Lung (tissue), 12 donors: Measurements from ENCODE around the gene SLC12A1. TPM values are rescaled to one million over a fixed set of nuclear protein-coding genes. Genes with fewer than 3 reads are reported as not detected.

Experiments used
- ATAC-seq: fragments of 200-7000 bp; cut with Tn5 transposase; one replicate; pipeline ENCODE4 v1.9.1; 2020; ENCODE audit warnings: moderate number of reproducible peaks; ENCODE audit not compliant: insufficient read depth, low FRiP score
- DNase-seq, 3 donors: peaks; one replicate each; pipeline ENCODE4 v3.0.0-alpha.2; 2013 to 2017
- H3K27ac ChIP-seq, 2 donors: one replicate each; pipeline ENCODE4 v1.5.1; 2013; ENCODE audit warnings: mild to moderate bottlenecking in 2 of 2, moderate library complexity in 2 of 2, control low read depth in 1 of 2, inconsistent platforms in 1 of 2, low read depth in 1 of 2, low read length in 1 of 2
- H3K27me3 ChIP-seq, 3 donors: one replicate each; pipeline ENCODE4 v1.5.1; 2013; ENCODE audit warnings: low read length in 2 of 3; ENCODE audit not compliant: control insufficient read depth in 3 of 3, insufficient read depth in 3 of 3
- H3K36me3 ChIP-seq, 4 donors: one replicate each; pipeline ENCODE4 v1.5.1; 2013; ENCODE audit warnings: low read length in 4 of 4, mild to moderate bottlenecking in 1 of 4, moderate library complexity in 1 of 4; ENCODE audit not compliant: control insufficient read depth in 4 of 4, insufficient read depth in 4 of 4
- H3K4me1 ChIP-seq, 5 donors: one replicate each; pipeline ENCODE4 v1.5.1; 2013; ENCODE audit warnings: low read length in 5 of 5, mild to moderate bottlenecking in 2 of 5, moderate library complexity in 1 of 5; ENCODE audit not compliant: control insufficient read depth in 5 of 5, insufficient read depth in 5 of 5
- H3K4me3 ChIP-seq: one replicate; pipeline ENCODE4 v1.5.1; 2013; ENCODE audit warnings: mild to moderate bottlenecking, control low read depth, moderate library complexity
- H3K9ac ChIP-seq, 2 donors: one replicate each; pipeline ENCODE4 v1.5.1; 2013; ENCODE audit warnings: low read length in 2 of 2, control low read depth in 1 of 2; ENCODE audit not compliant: insufficient read depth in 1 of 2
- H3K9me3 ChIP-seq, 4 donors: one replicate each; pipeline ENCODE4 v1.5.1; 2013; ENCODE audit warnings: low read length in 3 of 4, mild to moderate bottlenecking in 1 of 4, moderate library complexity in 1 of 4; ENCODE audit not compliant: control insufficient read depth in 4 of 4, insufficient read depth in 3 of 4
- CTCF ChIP-seq: IDR thresholded peaks from 2 replicates; pipeline ENCODE4 v1.5.1; 2012; ENCODE audit warnings: mild to moderate bottlenecking; ENCODE audit errors: control extremely low read depth, extremely low read depth
- WGBS, 2 donors: extraction: QIAGEN DNeasy Blood & Tissue Kit; methylation state at CpG; one replicate each; pipeline ENCODE4 v1.1.7; 2013; 5-methylcytosine and 5-hydroxymethylcytosine counted together
- polyA plus RNA-seq, 2 donors: library from polyadenylated mRNA; stranded (reverse); fragments of 200-250 nt; gene quantifications; one replicate each; pipeline ENCODE4 v1.2.1, GENCODE V29; 2013
- total RNA-seq, 2 donors: library from RNA; depleted of rRNA in 1 of 2; stranded (reverse); fragments of >200 nt in 1 of 2; gene quantifications; one replicate each; pipeline ENCODE4 v1.2.1, GENCODE V29; 2014 to 2021
- donor health status: control.
- donor health status: control.
- donor health status: Bipolar disorder and iron deficiency.
- donor health status: healthy.
- donor health status: DM: yes; HTN: yes; CAD: no.

Gene SLC12A1
- total and polyA plus RNA-seq, 4 donors = 0.03 TPM; not detected in 3

- Histone ChIP-seq H3K4me3 (no peak overlapping the region), H3K36me3 (no peaks in the 10 kb centered on the region), H3K27me3 (no peaks in the 10 kb centered on the region), H3K27ac (no peak overlapping the region), H3K9ac (no peak overlapping the region), H3K4me1 (no peaks in the 10 kb centered on the region), H3K9me3 (no peaks in the 10 kb centered on the region)
- TF ChIP-seq CTCF = no peak
- 65 to 67% methylated on average over 1 of the region's 1 CpG for WGBS, 2 donors
- DNase-seq (no peak), ATAC-seq (no peak)
Observed at GRCh38 chr15:48265135-48265534, 59.0 kb downstream of the SLC12A1 start.

- Histone ChIP-seq H3K27ac (no peak overlapping the region), H3K9me3 (no peaks in the 10 kb centered on the region), H3K9ac (no peak overlapping the region), H3K4me3 (no peak overlapping the region), H3K4me1 (no peaks in the 10 kb centered on the region), H3K36me3 (no peaks in the 10 kb centered on the region), H3K27me3 (no peaks in the 10 kb centered on the region)
- 62 to 65% methylated on average over 4 of the region's 4 CpGs for WGBS, 2 donors
- no peak for ATAC-seq
- no peak for DNase-seq
- no peak for TF ChIP-seq CTCF
Observed at GRCh38 chr15:48266024-48266689, 60.1 kb downstream of the SLC12A1 start.

GRCh38 chr15:48267766-48268165 is 61.7 kb downstream of the SLC12A1 start:
- DNase-seq = no peak
- no peak for TF ChIP-seq CTCF
- H3K27me3 ChIP-seq = no peaks in the 10 kb centered on the region
- H3K27ac ChIP-seq = no peak overlapping the region
- ATAC-seq = no peak
- 84 to 91% methylated on average over 3 of the region's 3 CpGs for WGBS, 2 donors
- no peaks in the 10 kb centered on the region for H3K4me1 ChIP-seq
- H3K4me3 ChIP-seq = no peak overlapping the region
- no peaks in the 10 kb centered on the region for H3K9me3 ChIP-seq
- H3K9ac ChIP-seq = no peak overlapping the region
- no peaks in the 10 kb centered on the region for H3K36me3 ChIP-seq

GRCh38 chr15:48273049-48273448 is 66.9 kb downstream of the SLC12A1 start:
- Histone ChIP-seq H3K4me3 (no peak overlapping the region), H3K27me3 (no peaks in the 10 kb centered on the region), H3K4me1 (no peaks in the 10 kb centered on the region), H3K27ac (no peak overlapping the region), H3K36me3 (no peaks in the 10 kb centered on the region), H3K9me3 (no peaks in the 10 kb centered on the region), H3K9ac (no peak overlapping the region)
- no peak for TF ChIP-seq CTCF
- ATAC-seq (no peak), DNase-seq (no peak)
- 58 to 79% methylated on average over 4 of the region's 4 CpGs for WGBS, 2 donors
